Stimulated activated CD8-positive, alpha-beta memory T cell treated with anti-CD3 and anti-CD28 coated beads, Interleukin-15, amount 100 ng/mL, for 1 hour (primary cell): ENCODE results near the gene MFGE8.

ENCODE experiments used
- DNase-seq: peaks from one replicate; pipeline ENCODE4 v3.0.0-alpha.2; 2020; ENCODE audit warnings: low read depth

Gene MFGE8

DNA sequence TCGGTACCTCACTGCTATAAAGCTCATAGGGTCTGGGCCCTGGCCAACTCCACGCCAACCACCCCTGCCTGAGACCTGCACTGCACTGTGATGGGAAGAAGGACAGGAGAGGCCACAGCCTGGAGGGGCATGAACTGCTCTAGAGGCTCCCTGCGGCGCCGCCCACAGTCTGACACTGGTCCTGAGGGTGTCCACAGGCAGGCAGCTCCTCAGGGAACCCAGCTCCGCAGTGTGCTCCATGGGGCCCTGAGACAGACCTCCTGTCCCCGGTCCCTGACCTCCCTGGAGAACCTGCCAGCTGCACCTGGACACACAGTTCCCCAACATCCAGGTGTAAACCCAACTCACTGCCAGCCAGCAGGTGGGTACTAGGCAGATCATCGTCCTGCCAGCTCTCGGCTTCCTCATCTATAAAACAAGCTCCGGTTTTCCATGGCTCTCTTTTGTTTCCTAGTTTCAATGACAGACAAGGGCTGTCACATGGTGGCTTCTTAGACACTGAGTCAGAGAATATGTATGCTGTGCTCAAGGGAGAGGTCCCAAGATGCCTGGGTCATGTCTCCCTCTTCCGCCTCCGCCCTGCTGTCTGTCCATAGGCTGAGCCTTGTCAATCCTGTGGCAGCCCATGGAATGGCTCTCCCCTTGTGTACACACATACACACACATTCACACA, 12.7 kb downstream of the MFGE8 start:
- DNase-seq: no peak

DNA sequence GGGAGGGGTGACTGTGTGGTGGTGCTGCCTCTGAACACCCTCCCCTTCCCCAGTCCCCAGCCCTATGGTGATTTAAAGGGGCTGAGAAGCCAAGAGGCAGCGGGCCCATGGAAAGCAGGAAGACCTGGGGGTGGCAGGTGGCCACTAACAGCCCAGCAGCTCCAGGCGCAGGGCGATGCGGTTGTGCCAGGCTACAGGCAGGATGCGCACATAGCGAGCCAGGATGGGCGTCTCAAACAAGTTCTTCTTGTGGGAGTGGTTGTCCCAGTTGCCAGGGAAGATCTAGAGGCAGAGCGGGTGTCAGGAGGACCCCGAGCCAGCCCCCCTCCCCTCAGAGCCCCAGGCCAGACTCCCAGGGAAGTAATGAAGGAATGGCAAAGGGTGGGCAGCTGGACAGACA, 13.9 kb downstream of the MFGE8 start:
- no peak for DNase-seq

DNA sequence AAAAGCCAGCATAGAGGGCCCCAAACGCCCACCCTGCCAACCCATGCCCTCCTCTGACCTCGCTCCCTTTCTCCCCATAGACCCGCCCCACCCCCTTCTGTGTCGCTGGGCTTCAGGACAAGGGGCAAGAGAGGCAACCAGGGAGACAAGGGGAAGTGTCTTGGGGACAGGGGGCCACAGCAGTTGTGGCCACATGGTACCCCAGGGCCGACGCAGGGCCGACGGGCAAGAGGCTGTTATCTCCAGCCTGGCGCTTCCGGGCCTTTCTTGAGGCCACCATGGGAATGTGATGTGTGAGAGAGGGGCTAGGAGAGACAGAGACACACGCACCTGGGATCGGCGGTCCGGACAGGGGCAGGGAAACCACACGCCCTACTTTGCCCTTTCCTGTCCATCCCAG, 14.4 kb downstream of the MFGE8 start:
- no peak for DNase-seq

DNA sequence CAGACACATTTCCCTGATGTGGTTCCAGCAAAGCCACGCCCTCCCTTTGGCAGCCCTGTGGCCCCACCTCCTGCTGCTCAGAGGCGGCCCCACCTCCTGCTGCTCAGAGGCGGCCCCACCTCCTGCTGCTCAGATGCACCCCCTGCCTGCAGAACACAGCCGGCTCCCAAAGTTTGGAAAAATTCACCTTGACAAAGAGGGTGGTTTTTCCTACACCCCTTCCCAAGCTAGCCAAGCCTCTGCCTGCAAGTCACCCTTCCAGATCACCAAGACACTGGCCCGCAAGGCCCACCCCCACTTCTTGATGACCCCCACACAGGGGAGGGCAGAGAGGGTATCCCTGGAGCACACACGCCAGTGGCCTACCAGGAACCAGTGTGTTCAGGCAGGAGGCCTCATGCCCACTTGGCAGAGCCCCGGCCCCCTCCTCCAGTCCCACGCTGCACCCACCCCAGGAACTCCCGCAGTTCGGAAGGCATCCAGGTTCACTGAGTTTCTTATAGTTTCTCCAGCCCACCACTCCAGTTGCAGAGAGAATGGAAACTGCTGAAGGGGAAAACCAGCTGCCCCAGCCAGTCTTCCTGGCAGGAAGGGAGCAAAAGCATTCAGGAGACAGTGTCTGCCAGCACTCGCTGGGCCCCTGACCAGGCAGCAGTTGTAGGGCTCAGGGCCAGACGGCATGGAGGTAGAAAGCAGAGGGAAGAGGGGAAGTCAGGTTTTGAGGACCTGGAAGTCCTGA, 15.6 kb downstream of the MFGE8 start:
- DNase-seq: peak; percentile 66

DNA sequence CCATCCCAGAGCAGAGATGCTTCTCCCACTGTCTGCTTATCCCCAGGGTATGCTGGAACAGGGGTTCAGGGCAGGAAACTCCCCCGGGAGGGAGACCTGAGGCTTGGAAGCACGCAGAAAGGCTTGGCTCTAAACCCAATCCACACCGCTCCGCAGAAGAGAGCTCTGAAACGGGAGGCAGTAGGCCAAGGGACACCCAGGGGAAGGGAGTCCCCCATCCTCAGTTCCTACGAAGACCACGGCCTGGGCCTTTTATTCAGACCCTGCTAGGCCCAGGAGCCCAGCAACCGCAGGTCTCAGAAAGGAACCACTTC, 16.1 kb downstream of the MFGE8 start:
- no peak for DNase-seq

DNA sequence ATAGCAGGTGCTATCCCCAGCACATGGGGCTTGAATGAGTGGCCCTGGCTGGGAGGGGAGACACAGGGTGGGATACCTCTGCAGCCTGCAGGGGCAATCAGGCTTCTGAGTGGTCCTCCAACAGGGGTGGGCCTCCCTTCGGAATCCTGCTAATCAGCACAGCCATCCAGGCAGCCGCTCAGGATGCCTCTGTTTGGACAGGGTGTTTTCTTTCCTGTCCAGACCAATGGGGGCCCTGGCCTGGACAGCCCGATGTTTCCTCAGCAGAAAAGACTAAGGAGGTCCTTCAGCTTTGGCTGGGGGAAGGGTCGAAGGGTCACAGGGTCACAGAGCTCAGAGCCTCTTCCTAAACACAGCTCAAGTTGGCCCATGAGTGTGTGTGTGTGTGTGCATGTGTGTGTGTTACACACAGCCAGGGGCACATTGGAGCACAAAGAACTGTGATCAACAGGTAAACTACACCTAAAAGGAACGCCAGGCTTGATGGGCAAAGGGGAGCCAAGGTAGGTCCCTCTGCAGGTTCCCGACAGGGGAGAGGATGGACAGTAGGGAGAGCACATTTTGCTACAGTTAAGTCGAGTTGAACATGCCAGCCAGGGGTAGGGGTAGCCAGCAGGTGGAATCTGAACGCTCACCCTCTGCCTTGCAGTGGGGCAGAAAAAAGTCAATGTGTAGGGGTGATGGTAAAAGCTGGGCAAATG, 16.7 kb downstream of the MFGE8 start:
- DNase-seq: no peak

DNA sequence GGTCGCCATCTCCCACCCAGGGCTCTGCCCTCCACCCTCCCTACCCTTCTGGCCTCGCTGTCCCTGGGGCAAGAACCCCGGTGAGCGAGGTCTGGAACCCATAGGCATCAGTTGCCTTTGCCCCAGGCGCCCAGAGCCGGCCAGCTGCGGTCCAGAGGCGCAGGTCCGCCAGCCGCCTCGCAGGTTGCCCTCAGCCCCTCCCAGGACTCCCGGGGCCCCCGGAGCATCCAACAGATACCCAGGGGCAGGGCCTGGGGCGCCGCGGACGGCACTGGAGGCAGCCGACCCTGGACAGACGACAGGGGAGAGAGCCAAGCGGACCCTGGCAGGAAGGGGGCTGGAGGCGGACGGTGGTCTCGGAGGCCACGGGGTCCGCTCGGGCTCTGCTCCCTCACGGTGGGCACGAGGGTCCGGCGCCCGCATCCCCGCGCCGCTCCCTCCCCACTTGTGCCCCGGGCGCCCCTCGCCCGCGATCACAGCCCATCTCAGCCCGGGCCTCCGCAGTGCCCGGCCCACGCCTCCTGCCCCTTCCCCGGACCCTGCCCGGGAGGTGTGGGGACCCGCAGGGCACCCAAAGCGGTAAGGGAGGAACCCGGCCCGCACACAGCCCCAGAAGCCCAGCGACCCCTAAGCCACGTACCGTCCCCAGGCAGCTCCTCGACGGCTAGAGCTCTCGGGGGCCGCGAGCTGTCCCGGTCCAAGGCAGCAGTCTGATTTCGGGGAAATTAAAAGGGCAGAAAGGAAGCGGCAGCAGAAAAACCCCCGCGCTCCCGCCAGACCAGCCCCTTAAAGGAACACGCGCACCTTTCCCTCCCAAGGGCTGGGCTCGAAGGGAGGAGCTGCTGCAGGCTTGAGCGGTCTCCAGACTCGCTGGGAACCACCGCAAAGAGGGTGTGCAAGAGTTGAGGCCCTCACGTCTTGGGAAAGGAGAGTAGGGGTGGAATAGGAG, 18.1 kb downstream of the MFGE8 start, which contains the start of gene HAPLN3:
Gene HAPLN3 (minus strand): TSS at position 726 of the 949 bp plus-strand sequence. CDS start 8,246 bp downstream, outside the sequence.
- no peak for DNase-seq

DNA sequence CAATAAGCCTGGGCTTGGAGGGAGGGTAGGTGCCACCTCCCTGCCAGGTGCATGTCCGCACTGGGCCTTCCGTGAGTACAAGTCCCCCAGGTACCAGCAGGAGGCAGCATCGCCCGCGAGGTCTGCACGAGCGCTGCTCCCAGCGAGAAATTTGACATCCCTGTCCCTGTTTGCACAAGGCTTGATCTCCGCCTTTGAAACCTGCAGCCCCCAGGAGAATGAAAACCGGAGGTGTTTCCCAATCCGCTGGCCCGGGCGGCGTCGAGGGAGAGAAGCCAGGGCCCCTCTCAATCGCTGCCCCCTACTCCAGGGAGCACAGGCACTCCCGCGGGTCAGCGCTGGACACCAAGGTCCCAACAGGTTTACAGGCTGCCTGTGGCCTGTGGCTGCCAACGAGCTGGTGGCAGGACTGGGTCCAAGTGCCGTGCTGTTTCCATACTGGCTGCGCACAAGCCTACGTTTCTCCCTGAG, 18.8 kb downstream of the MFGE8 start:
- peak; percentile 80 for DNase-seq

DNA sequence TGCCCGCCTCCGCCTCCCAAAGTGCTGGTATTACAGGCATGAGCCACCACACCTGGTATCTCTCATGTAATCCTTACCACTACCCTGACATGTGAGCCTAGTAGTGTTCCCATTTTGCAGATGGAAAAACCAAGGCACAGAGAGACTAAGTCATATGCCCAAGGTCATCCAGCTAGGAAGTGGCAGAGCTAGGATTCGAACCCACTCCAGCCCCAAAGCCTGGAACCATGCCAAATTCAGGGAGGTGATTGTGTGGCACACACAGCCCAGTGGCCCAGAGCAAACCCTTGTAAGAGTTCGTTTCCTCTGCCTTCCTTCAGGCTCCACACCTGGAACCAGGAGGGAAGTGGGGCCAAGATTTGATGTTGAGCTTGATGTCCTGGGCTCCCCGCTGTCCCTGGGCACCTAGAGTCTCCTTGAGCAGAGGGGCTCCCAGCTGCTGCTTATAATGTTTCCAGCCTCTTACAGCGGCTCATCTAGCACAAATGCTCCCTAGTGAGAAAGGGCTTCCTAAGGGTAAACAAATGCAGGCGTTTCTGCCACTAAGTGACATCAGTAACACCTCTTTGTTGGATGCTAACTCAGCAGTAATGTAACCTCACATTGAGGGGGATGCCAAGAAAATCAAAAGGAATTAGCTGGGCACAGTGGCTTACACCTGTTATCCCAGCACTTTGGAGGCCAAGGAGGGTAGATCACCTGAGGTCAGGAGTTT, 21.5 kb downstream of the MFGE8 start:
- no peak for DNase-seq

DNA sequence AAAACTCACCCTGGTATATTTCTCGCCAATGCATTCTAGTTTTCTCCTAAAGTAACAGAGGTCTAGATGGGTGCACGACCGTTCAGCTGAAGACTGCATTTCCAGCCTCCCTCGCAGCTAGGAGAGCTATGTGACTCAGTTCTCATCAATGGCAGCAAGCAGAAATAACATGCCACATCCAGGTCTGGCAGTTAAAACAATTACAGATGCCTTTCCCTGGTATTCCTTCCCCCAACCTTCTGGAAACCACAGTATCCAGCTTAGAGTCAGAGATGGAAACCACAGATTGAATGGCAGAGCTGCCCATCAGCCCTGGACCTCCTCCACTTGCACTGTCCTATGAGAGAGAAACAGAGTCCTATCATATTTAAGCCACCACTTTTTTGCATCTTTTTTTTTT, 22.7 kb downstream of the MFGE8 start:
- DNase-seq: no peak

DNA sequence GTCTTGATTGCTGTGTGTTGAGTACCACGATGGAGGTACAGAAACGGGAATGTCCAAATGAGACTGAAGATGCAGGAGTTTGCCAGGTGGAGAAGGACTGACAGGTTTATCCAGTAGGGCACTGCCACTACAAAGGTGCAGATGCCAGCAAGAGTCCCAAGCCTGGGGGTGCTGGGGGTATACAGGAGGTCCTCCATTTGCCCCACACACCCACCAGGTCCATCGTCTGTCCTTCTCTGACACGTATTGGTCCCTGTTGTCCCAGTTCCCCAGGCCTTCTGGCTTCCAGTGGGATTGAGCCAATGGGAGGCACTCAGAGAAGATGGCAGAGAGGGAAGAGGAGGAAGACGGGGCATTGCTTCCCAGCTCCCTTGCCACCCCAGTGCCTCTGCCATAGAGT, 24.5 kb downstream of the MFGE8 start:
- DNase-seq: no peak

DNA sequence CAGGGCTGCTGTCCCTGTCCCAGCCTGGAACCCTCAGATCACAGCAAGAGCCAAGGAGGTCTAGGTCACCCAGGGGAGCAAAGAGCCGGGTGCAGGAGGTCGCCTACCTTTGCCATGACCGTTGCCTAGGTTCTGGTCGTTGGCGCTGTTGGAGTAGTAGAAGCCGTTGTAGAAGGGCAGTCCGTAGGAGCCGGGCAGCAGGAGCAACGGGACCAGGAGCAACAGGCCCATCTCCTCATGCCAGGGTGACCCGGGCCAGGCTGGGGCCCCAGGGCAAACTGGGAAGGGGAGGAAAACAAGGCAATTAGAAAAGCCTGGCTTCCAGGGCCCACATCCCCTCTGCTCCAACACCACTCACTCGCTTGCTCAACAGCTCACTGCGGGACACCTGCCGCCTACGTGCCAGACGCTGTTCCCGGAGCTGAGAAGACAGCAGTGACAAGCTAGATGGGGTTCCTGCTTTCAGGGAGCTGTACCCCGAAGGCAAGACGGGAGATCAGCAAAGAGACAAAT, 26.1 kb downstream of the MFGE8 start:
- no peak for DNase-seq

DNA sequence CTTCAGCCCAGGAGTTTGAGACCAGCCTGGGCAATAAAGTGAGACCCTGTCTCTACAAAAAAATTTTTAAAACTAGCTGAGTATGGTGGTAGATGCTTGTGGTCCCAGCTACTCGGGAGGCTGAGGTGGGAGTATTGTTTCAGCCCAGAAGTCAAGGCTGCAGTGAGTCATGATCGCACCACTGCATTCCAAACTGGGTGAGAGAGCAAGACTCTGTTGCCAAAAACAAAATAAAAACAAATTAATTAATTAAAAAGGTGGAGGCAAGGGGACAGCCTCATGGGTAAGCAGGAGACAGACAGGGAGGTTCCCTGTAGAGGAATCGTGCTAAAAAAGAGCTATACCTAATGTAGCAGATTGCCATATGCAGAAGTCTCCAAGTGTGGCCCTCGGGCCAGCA, 30.4 kb downstream of the MFGE8 start:
- no peak for DNase-seq

DNA sequence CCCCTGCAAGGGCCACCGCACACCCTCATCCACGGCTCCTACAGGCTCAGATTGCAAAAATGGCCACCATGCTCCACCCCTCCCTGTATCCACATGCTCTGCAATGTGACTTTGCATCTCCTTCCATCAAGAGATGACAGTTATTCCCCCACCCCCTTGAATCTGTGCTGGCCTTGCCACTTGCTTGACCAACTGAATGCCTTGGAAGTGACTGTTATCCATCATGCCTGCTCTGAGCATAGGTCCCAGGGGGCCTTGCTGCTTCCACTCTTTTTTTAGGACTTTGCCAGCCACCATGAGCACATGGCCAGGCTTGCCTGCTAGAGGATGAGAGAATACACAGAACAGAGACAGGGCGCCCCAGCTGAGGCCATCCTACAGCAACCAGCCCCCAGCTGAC, 31.4 kb downstream of the MFGE8 start:
- no peak for DNase-seq

DNA sequence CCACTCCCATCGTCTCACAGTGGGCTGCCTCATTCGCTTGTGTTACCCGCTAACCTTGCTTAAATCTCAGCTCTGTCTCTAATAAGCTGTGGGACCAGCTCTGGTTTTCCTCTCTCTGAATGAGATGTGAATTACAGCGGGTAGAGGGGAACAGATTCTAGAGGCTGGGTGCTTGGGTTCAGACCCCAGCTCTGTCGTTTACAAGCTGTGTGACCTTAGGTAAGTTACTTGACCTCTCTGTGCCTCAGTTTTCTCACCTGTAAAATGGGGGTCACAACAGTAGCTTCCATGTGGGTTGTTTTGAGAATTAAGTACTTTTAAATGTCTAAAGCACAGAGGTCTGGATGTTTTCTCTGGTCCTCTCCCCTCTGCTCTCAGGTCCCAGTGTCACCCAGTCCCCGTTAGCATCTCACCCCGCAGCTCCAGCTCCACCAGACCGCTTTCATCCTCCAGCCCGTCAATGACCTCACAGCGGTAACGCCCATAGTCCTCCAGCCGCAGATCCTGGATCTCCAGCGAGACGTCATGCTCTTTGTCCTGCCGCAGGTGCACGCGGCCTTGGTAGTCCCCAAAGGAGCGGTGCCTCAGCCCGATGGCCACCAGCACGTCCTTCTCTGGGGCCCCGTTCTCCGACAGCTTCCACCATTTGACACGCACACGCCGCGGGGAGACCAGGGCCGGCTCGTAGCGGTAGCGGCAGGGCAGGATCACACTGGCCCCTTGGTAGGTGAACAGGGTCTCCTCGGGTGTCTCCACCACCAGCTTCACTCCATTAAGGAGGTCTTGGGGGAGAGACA, 32.0 kb downstream of the MFGE8 start:
- no peak for DNase-seq

DNA sequence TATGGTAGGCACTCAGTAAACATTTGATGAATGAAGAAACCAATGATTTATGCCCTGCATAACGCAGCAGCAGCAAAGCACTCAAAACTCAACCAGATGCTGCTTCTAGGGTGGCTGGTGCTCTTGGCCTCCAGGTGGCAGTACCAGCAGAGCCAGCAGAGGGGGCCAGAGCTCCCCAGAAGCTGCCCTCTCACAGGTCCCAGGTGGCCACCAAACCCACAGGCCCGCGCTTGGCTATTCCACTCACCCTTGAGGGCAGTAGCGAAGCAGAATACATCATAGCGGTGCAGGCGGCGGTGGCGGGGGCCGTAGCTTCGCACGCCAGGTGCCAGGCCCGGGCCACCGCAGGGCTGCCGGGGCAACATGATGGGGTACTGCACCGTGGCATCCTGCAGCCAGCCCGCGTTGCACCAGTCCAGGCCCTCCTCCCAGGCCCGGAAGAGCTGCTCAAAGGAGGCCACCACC, 34.4 kb downstream of the MFGE8 start:
- no peak for DNase-seq

DNA sequence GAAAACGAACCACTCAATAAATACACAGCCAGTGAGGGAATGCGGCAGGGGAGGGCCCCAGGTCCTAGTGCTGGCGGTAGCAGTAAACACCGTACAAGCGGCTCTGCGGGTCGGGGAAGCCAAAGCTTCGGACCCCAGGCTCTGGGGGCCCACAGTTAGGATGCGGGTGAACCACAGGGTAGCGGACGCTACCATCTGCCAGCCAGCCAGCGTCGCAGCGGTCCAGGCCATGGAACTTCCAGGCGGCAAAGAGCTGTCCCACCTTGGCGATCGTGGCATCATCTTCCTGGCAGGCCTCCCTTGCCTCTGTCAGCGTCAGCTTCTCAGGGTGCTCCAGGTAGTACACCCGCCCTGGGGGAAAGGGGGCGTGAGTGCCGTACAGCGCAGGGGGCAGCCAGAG, 35.3 kb downstream of the MFGE8 start:
- DNase-seq: no peak

DNA sequence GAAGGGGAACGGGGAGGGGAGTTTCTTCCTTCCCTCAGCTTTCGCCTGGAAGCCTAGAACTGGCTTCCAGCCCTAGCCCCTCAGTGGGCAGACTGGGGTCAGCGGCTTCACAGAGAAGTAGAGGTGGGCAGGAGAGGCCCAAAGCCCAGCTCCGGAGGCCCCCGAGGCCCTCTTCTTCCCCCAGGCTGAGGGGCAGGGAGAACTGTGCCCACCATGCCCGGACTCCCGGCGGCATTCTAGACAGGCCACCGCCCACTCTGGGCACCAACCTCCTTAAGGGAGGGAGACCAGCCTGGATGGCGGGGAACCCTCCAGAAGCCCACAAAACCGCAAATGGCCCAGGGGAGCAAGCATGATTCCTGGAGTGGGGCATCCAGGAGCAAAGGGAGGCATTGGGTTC, 35.8 kb downstream of the MFGE8 start:
- DNase-seq: no peak

DNA sequence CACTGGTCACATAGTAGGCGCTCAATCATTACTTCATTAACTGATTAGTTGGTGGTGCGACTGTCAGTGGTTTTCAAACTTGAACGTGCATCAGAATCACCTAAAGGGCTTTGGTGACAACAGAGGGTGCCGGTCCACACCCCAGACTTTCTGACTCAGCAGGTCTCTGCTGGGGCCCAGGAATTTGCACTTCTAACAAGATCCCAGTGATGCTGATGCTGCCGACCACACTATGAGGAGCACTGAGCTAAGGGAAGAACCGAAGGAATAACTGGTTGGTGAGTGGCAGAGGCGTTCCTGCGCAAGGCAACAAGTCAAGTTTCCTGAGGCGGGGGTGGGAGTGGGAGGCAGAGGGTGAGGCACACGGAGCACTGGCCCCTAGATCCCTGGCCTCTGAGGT, 36.6 kb downstream of the MFGE8 start:
- DNase-seq: no peak

DNA sequence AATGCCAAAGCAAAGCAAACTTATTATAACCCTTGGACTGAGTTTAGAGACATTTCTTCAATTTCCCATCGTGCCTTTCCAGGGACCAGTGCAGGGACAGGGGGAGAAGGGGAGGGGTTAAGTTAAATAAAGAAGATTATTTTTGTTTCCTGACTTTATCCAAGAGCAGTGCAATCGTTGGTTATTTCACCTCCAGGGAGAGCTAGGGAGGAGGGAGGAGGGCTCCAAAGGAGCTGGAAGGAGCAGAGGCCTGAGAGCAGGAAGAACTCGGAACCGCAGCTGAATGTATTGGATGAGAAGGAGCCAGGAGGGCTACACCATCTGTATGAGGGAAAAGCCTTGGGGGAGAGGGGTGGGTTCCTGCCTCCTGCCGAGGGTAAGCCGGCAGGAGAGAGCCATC, 38.5 kb downstream of the MFGE8 start:
- DNase-seq: no peak
